IMR-90 (cell line): ENCODE results near the gene CSRP1. TPM values are rescaled to one million over a fixed set of nuclear protein-coding genes. Genes with fewer than 3 reads are reported as not detected.

ENCODE experiments used
- ATAC-seq: fragments of 200-7000 bp; cut with Tn5 transposase; 2 replicates; pipeline ENCODE4 v1.9.1; 2020; ENCODE audit warnings: low read depth, mild to moderate bottlenecking, moderate library complexity
- BruUV-seq: library from RNA; stranded (reverse); fragments of 400-500 nt; replicated peaks from 2 replicates; lab custom pipeline; 2021; lab: Mats Ljungman, UMichigan
- CTCF ChIA-PET: fragments of 300-600 bp; formaldehyde crosslinking; extraction: SDS; loops from one replicate; lab custom pipeline; 2021; ENCODE audit warnings: antibody characterized with exemption; lab: Yijun Ruan, JAX
- POLR2A ChIA-PET: fragments of 300-600 bp; sonication (Branson Sonifier 250); formaldehyde crosslinking; loops from one replicate; lab custom pipeline; 2022; ENCODE audit warnings: antibody characterized with exemption; ENCODE audit not compliant: unreplicated experiment; lab: Charles Lee
- DNase-seq: peaks from one replicate; pipeline ENCODE4 v3.0.0; 2013
- H2AFZ ChIP-seq: replicated peaks from 2 replicates; pipeline ENCODE3; 2013; ENCODE audit warnings: low read length, mild to moderate bottlenecking; ENCODE audit not compliant: poor library complexity
- H2AK5ac ChIP-seq: 2 replicates; pipeline ENCODE4 v1.6.1; 2013; ENCODE audit warnings: low read depth, low read length, inconsistent platforms
- H2AK9ac ChIP-seq: replicated peaks from 2 replicates; pipeline ENCODE3; 2013; ENCODE audit warnings: mild to moderate bottlenecking, low read depth, low read length, moderate library complexity; ENCODE audit not compliant: poor library complexity
- H2BK120ac ChIP-seq: 2 replicates; pipeline ENCODE4 v1.6.1; 2013; ENCODE audit warnings: low read depth, low read length, inconsistent platforms
- H2BK15ac ChIP-seq: 3 replicates; pipeline ENCODE4 v1.6.1; 2013; ENCODE audit warnings: low read depth, low read length, inconsistent platforms
- H2BK20ac ChIP-seq: 2 replicates; pipeline ENCODE4 v1.6.1; 2013; ENCODE audit warnings: low read depth, mild to moderate bottlenecking, inconsistent platforms, low read length, moderate library complexity
- H2BK5ac ChIP-seq: 2 replicates; pipeline ENCODE4 v1.6.1; 2013; ENCODE audit warnings: mild to moderate bottlenecking, low read depth, low read length, inconsistent platforms; ENCODE audit not compliant: poor library complexity, severe bottlenecking
- H3K14ac ChIP-seq: replicated peaks from 2 replicates; pipeline ENCODE4 v1.6.1; 2013; ENCODE audit warnings: low read depth, low read length, inconsistent platforms
- H3K18ac ChIP-seq: 2 replicates; pipeline ENCODE4 v1.6.1; 2013; ENCODE audit warnings: low read depth, low read length, control low read depth
- H3K23ac ChIP-seq: 2 replicates; pipeline ENCODE4 v1.6.1; 2013; ENCODE audit warnings: low read depth, low read length, inconsistent platforms
- H3K27ac ChIP-seq: 2 replicates; pipeline ENCODE4 v1.5.1; 2013; ENCODE audit warnings: mild to moderate bottlenecking, control low read depth, low read length; ENCODE audit not compliant: insufficient read depth
- H3K27me3 ChIP-seq: 2 replicates; pipeline ENCODE4 v1.6.1; 2013; ENCODE audit warnings: low read length; ENCODE audit not compliant: control insufficient read depth, insufficient read depth
- H3K36me3 ChIP-seq: 2 replicates; pipeline ENCODE4 v1.6.1; 2013; ENCODE audit warnings: low read length, mixed read lengths; ENCODE audit not compliant: control insufficient read depth, insufficient read depth
- H3K4ac ChIP-seq: 2 replicates; pipeline ENCODE4 v1.6.1; 2013; ENCODE audit warnings: low read depth, low read length, inconsistent platforms
- H3K4me1 ChIP-seq: 2 replicates; pipeline ENCODE4 v1.6.1; 2013; ENCODE audit warnings: low read length, mixed read lengths; ENCODE audit not compliant: control insufficient read depth, insufficient read depth
- H3K4me2 ChIP-seq: 2 replicates; pipeline ENCODE4 v1.6.1; 2013; ENCODE audit warnings: low read depth, mild to moderate bottlenecking, control low read depth, low read length, moderate library complexity
- H3K4me3 ChIP-seq: 2 replicates; pipeline ENCODE4 v1.5.1; 2013; ENCODE audit warnings: low read depth, mild to moderate bottlenecking, control low read depth, low read length, moderate library complexity; ENCODE audit not compliant: insufficient read depth
- H3K56ac ChIP-seq: 2 replicates; pipeline ENCODE4 v1.6.1; 2013; ENCODE audit warnings: low read length, inconsistent platforms; ENCODE audit not compliant: insufficient read depth; ENCODE audit errors: extremely low read depth
- H3K79me1 ChIP-seq, 2 experiments: 2 replicates each; pipeline ENCODE4 v1.6.1; 2013; ENCODE audit warnings: low read length in 2 of 2, inconsistent platforms in 1 of 2, low read depth in 1 of 2
- H3K9ac ChIP-seq: 2 replicates; pipeline ENCODE4 v1.6.1; 2013; ENCODE audit warnings: low read depth, low read length, control low read depth
- H3K9me1 ChIP-seq: 2 replicates; pipeline ENCODE4 v1.6.1; 2013; ENCODE audit warnings: low read length, inconsistent platforms; ENCODE audit not compliant: insufficient read depth
- H3K9me3 ChIP-seq: 2 replicates; pipeline ENCODE4 v1.6.1; 2013; ENCODE audit warnings: low read length; ENCODE audit not compliant: control insufficient read depth, insufficient read depth
- H4K20me1 ChIP-seq: 2 replicates; pipeline ENCODE4 v1.6.1; 2013; ENCODE audit warnings: low read length, inconsistent platforms; ENCODE audit not compliant: insufficient read depth
- H4K5ac ChIP-seq: 2 replicates; pipeline ENCODE4 v1.6.1; 2013; ENCODE audit warnings: mild to moderate bottlenecking, low read depth, low read length, control low read depth
- H4K8ac ChIP-seq, 2 experiments: 2 replicates each; pipeline ENCODE4 v1.6.1; 2013; ENCODE audit warnings: low read depth in 2 of 2, low read length in 2 of 2, control low read depth in 1 of 2, inconsistent platforms in 1 of 2
- H4K91ac ChIP-seq: 2 replicates; pipeline ENCODE4 v1.6.1; 2013; ENCODE audit warnings: low read depth, low read length, inconsistent platforms; ENCODE audit not compliant: insufficient read depth
- MAZ ChIP-seq: IDR thresholded peaks from 2 replicates; pipeline ENCODE4 v1.6.1; 2012; ENCODE audit warnings: low read depth, mild to moderate bottlenecking, low read length, improper control_type of control experiment, moderate library complexity, borderline replicate concordance
- POLR2A ChIP-seq: IDR thresholded peaks from 2 replicates; pipeline ENCODE4 v1.6.1; 2012; ENCODE audit warnings: mild to moderate bottlenecking, low read depth, low read length
- RFX5 ChIP-seq: IDR thresholded peaks from 2 replicates; pipeline ENCODE4 v1.8.0; 2012; ENCODE audit warnings: low read depth, mild to moderate bottlenecking, low read length, moderate library complexity
- WGBS, 2 experiments: methylation state at CpG; one replicate each; pipeline versions ENCODE4 v1.1.5 to v1.1.7; 2013; ENCODE audit warnings: missing lambda C conversion rate in 2 of 2; ENCODE audit not compliant: insufficient read length in 1 of 2; ENCODE audit errors: extremely low coverage in 2 of 2; 5-methylcytosine and 5-hydroxymethylcytosine counted together
- dilution Hi-C: fragments of 300-500 bp; cut with HindIII; formaldehyde crosslinking; loops from one replicate; pipeline ENCODE4 v1.14.3; 2018; ENCODE audit warnings: low sequenced_read_pairs; ENCODE audit not compliant: unreplicated experiment
- in situ Hi-C: fragments of 300-500 bp; cut with MboI; formaldehyde crosslinking; loops from 3 replicates; pipeline ENCODE4 v1.14.3; 2019; ENCODE audit warnings: low sequenced_read_pairs, inconsistent platforms, mixed read lengths
- intact Hi-C: fragments of 100-400 bp; cut with micrococcal nuclease; formaldehyde crosslinking; loops from 2 replicates; pipeline ENCODE4 v1.10.0; 2022
- polyA plus RNA-seq, 3 experiments: library from polyadenylated mRNA; depleted of rRNA; stranded (reverse); fragments of >200 nt; gene quantifications; 2 replicates each; pipeline ENCODE4 v1.2.3, GENCODE V29; 2012; ENCODE audit warnings: low replicate concordance in 1 of 3
- total RNA-seq: library from RNA; depleted of rRNA; stranded (reverse); fragments of >200 nt; gene quantifications from 2 replicates; pipeline ENCODE4 v1.2.3, GENCODE V29; 2012

The CSRP1 gene
- total and polyA plus RNA-seq, 2 of the 4 experiments (the other 2 are of a cell fraction), result 1,037 to 1,498 TPM

DNA sequence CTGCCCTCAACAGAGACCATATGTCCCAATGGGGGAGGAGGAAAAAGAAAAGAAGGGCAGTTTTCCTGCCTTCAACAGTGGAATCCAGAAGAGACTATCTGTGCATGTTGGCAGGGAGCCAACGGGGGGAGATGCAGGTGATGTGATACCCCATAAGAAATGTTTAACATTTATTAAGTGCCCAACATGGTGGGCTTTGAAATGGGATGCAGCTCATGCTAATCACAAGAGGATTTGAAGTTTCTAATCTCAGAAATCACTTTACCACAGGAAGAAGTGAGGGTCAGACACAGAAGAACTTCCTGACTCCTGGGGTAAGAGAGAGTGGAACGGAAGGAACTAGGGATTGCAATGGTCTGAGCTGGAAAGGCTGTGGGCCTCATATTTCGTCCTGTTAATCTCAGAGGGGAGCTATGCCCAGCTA is 16.2 kb downstream of the CSRP1 start (continued):
- TF ChIP-seq MAZ, result no peak

DNA sequence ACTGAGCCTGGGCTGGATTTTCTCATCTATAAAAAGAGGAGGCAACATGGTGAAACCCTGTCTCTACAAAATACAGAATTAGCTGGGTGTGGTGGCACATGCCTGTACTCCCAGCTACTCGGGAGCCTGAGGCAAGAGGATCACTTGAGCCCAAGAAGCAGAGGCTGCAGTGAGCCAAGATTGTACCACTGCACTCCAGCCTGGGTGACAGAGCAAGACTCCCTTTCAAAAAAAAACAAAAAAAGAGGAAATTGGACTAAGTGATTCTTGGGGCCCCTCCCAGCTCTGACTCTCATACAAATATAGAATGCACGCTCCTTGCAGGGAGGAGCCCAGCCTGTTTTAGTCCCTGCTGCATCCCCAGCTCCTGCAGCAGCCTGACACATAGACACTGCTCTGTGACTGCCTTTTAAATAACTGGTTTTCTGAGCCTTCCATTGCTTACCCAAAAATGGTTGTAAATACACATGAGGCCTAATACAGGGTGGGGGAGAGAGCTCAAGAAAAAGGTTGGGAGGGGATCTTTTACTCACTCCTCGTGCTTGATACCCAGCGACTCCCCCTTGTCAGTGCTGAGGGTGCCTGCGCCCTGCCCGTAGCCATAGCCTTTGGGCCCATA is 17.2 kb downstream of the CSRP1 start:
- no peak overlapping the region for H3K4me2 ChIP-seq
- BruUV-seq, result no TSS peak
- H3K27ac ChIP-seq, result peak overlapping the region; percentile 65
- no peaks in the 10 kb centered on the region for H3K27me3 ChIP-seq
- intact Hi-C loops (no loop called here), in situ Hi-C loops (no loop called here), dilution Hi-C loops (no loop called here)
- peak overlapping the region; percentile 72; the same call in 1 of the 2 replicates for H2BK20ac ChIP-seq
- H2AK5ac ChIP-seq, result peak overlapping the region; percentile 72
- peak overlapping the region; percentile 70 for H3K14ac ChIP-seq
- peaks cover 58 to 98% of the 10 kb centered on the region in 2 experiments for H3K79me1 ChIP-seq
- peak overlapping the region; percentile 33 for H2AK9ac ChIP-seq
- peak overlapping the region; percentile 78 for H3K4ac ChIP-seq
- no peak for DNase-seq
- H2AFZ ChIP-seq, result peak overlapping the region; percentile 71
- H3K9ac ChIP-seq, result 0 out of 2 replicates have a peak overlapping the region, but pooled peaks have one; percentile 8
- H2BK5ac ChIP-seq, result peak overlapping the region; percentile 54
- POLR2A ChIA-PET, result interaction anchor here (0.6 to 2.4 kb wide), 2 partner anchors 13 to 71 kb away, joined by 3 to 8 read pairs; no protein-coding TSS in a partner anchor
- peak overlapping the region in 1 of 2 experiments; percentile 56; a peak in 2 of 4 replicates for H4K8ac ChIP-seq
- no peak overlapping the region for H2BK15ac ChIP-seq
- no peak overlapping the region for H4K5ac ChIP-seq
- no peak for ATAC-seq
- H3K4me1 ChIP-seq, result peaks cover 60% of the 10 kb centered on the region
- WGBS, 2 experiments, result 40% methylated on average over 2 of the region's 6 CpGs; no CpG with 5 or more reads in 1 of the 2 experiments
- TF ChIP-seq POLR2A (peak; percentile 18; the same call in 1 of the 2 replicates), RFX5 (no peak)
- peak overlapping the region; percentile 50 for H4K91ac ChIP-seq
- H3K56ac ChIP-seq, result no peak overlapping the region
- CTCF ChIA-PET, result interaction anchor here (0.6 to 1.4 kb wide), 4 partner anchors 9 to 327 kb away, joined by 3 read pairs; no protein-coding TSS in a partner anchor
- peaks cover 86% of the 10 kb centered on the region for H4K20me1 ChIP-seq
- H3K18ac ChIP-seq, result peak overlapping the region; percentile 21; the same call in 1 of the 2 replicates
- H2BK120ac ChIP-seq, result peak overlapping the region; percentile 54
- peaks cover 75% of the 10 kb centered on the region for H3K36me3 ChIP-seq
- no peaks in the 10 kb centered on the region for H3K9me3 ChIP-seq
- H3K9me1 ChIP-seq, result peaks cover 42% of the 10 kb centered on the region
- H3K4me3 ChIP-seq, result no peak overlapping the region
- peak overlapping the region; percentile 47; the same call in 1 of the 2 replicates for H3K23ac ChIP-seq
